ENCODE measurements around the gene HOGA1. TPM values are rescaled to one million over a fixed set of nuclear protein-coding genes. Genes with fewer than 3 reads are reported as not detected.

HOGA1 gene
- polyA plus RNA-seq, 1 donor (not counting 4 experiments of a cell fraction or from before 2014, with no cell fraction given) = 1.0 TPM

DNA sequence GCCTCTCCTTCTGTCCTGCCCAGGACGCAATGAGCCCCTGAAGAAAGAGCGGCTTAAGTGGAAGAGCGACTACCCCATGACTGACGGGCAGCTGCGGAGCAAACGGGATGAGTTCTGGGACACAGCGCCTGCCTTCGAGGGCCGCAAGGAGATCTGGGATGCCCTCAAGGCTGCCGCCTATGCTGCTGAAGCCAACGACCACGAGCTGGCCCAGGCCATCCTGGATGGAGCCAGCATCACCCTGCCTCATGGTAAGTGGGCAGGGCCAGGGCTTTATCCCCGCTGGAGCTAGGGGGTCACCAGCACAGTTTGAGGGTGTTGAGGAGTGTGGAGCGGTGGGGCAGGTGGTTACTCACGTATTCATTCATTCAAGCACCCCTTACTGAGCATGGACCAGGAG, 16.3 kb upstream of the HOGA1 start:
- no peaks in the 10 kb centered on the region for H3K79me2 ChIP-seq (ENCODE audit: control insufficient read depth, insufficient read depth, low read length)
- no peak for TF ChIP-seq CTCF (optimal IDR thresholded peaks at IDR 0.05 in 1 of 3, IDR thresholded peaks at IDR 0.05 in 1 of 3, conservative IDR thresholded peaks at IDR 0.05 in 1 of 3; ENCODE audit: extremely low read depth in 1 of 3, insufficient read depth in 2 of 3, low read length in 3 of 3)
- TF ChIP-seq EZH2 (IDR thresholded peaks at IDR 0.05; ENCODE audit: low read length) = no peak
- peaks cover 5 to 13% of the 10 kb centered on the region in 2 experiments for H3K36me3 ChIP-seq (ENCODE audit: control insufficient read depth in 2 of 2, extremely low read depth in 1 of 2, insufficient read depth in 2 of 2, low read length in 2 of 2)
- no peak for FAIRE-seq
- no peak overlapping the region for H3K4me2 ChIP-seq (ENCODE audit: control insufficient read depth, extremely low read depth, insufficient read depth, low read depth, low read length)
- H3K9me1 ChIP-seq (ENCODE audit: control insufficient read depth, extremely low read depth, insufficient read depth, low read length) = no peaks in the 10 kb centered on the region
- no peak overlapping the region for H2AFZ ChIP-seq (ENCODE audit: control insufficient read depth, low read length)
- no peaks in the 10 kb centered on the region for H3K9me3 ChIP-seq (ENCODE audit: control insufficient read depth, low read depth, low read length)
- peaks cover 47% of the 10 kb centered on the region for H3K4me1 ChIP-seq (ENCODE audit: control insufficient read depth, extremely low read depth, insufficient read depth, low read length)
- no peak for DNase-seq (ENCODE audit: low read depth, low spot score)
- peaks cover 4% of the 10 kb centered on the region for H4K20me1 ChIP-seq (ENCODE audit: control insufficient read depth, extremely low read depth, insufficient read depth, low read length)
- H3K27ac ChIP-seq (ENCODE audit: control insufficient read depth, insufficient read depth, low read length) = no peak overlapping the region
- no peak overlapping the region for H3K9ac ChIP-seq (ENCODE audit: control insufficient read depth, extremely low read depth, insufficient read depth, low read length)
- dilution Hi-C loops (cut with MboI; ENCODE audit: extremely low pct_ligation_motif_present, low sequenced_read_pairs) = no loop called here
- H3K4me3 ChIP-seq (ENCODE audit: control insufficient read depth in 2 of 3, extremely low read depth in 1 of 3, insufficient read depth in 2 of 3, low read depth in 1 of 3, low read length in 3 of 3) = no peak overlapping the region
- no peaks in the 10 kb centered on the region for H3K27me3 ChIP-seq (ENCODE audit: control insufficient read depth, extremely low read depth, insufficient read depth, low read length)

- Histone ChIP-seq H2AFZ (ENCODE audit: control insufficient read depth, low read length) (no peak overlapping the region), H3K4me1 (ENCODE audit: control insufficient read depth, extremely low read depth, insufficient read depth, low read length) (peaks cover 68% of the 10 kb centered on the region), H3K36me3 (ENCODE audit: control insufficient read depth in 2 of 2, extremely low read depth in 1 of 2, insufficient read depth in 2 of 2, low read length in 2 of 2) (peaks cover 5 to 13% of the 10 kb centered on the region in 2 experiments), H3K9me1 (ENCODE audit: control insufficient read depth, extremely low read depth, insufficient read depth, low read length) (no peaks in the 10 kb centered on the region), H4K20me1 (ENCODE audit: control insufficient read depth, extremely low read depth, insufficient read depth, low read length) (peaks cover 4% of the 10 kb centered on the region), H3K4me3 (ENCODE audit: control insufficient read depth in 2 of 3, extremely low read depth in 1 of 3, insufficient read depth in 2 of 3, low read depth in 1 of 3, low read length in 3 of 3) (no peak overlapping the region), H3K9me3 (ENCODE audit: control insufficient read depth, low read depth, low read length) (no peaks in the 10 kb centered on the region), H3K4me2 (ENCODE audit: control insufficient read depth, extremely low read depth, insufficient read depth, low read depth, low read length) (peak overlapping the region; percentile 92), H3K9ac (ENCODE audit: control insufficient read depth, extremely low read depth, insufficient read depth, low read length) (peak overlapping the region; percentile 80), H3K27ac (ENCODE audit: control insufficient read depth, insufficient read depth, low read length) (peak overlapping the region; percentile 92), H3K79me2 (ENCODE audit: control insufficient read depth, insufficient read depth, low read length) (no peaks in the 10 kb centered on the region), H3K27me3 (ENCODE audit: control insufficient read depth, extremely low read depth, insufficient read depth, low read length) (no peaks in the 10 kb centered on the region)
- TF ChIP-seq CTCF (optimal IDR thresholded peaks at IDR 0.05 in 1 of 3, IDR thresholded peaks at IDR 0.05 in 1 of 3, conservative IDR thresholded peaks at IDR 0.05 in 1 of 3; ENCODE audit: extremely low read depth in 1 of 3, insufficient read depth in 2 of 3, low read length in 3 of 3) (no peak), EZH2 (IDR thresholded peaks at IDR 0.05; ENCODE audit: low read length) (no peak)
- FAIRE-seq (no peak), DNase-seq (ENCODE audit: low read depth, low spot score) (no peak)
- dilution Hi-C loops (cut with MboI; ENCODE audit: extremely low pct_ligation_motif_present, low sequenced_read_pairs) = no loop called here
Observed at GRCh38 chr10:97570146-97570788, 13.9 kb upstream of the HOGA1 start.

All from keratinocyte (primary cell).